ENCODE results near the gene POFUT2. TPM values are rescaled to one million over a fixed set of nuclear protein-coding genes. Genes with fewer than 3 reads are reported as not detected.

The POFUT2 gene, protein sequence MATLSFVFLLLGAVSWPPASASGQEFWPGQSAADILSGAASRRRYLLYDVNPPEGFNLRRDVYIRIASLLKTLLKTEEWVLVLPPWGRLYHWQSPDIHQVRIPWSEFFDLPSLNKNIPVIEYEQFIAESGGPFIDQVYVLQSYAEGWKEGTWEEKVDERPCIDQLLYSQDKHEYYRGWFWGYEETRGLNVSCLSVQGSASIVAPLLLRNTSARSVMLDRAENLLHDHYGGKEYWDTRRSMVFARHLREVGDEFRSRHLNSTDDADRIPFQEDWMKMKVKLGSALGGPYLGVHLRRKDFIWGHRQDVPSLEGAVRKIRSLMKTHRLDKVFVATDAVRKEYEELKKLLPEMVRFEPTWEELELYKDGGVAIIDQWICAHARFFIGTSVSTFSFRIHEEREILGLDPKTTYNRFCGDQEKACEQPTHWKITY
- total RNA-seq, result 10 to 100 TPM; 14.3 TPM

DNA sequence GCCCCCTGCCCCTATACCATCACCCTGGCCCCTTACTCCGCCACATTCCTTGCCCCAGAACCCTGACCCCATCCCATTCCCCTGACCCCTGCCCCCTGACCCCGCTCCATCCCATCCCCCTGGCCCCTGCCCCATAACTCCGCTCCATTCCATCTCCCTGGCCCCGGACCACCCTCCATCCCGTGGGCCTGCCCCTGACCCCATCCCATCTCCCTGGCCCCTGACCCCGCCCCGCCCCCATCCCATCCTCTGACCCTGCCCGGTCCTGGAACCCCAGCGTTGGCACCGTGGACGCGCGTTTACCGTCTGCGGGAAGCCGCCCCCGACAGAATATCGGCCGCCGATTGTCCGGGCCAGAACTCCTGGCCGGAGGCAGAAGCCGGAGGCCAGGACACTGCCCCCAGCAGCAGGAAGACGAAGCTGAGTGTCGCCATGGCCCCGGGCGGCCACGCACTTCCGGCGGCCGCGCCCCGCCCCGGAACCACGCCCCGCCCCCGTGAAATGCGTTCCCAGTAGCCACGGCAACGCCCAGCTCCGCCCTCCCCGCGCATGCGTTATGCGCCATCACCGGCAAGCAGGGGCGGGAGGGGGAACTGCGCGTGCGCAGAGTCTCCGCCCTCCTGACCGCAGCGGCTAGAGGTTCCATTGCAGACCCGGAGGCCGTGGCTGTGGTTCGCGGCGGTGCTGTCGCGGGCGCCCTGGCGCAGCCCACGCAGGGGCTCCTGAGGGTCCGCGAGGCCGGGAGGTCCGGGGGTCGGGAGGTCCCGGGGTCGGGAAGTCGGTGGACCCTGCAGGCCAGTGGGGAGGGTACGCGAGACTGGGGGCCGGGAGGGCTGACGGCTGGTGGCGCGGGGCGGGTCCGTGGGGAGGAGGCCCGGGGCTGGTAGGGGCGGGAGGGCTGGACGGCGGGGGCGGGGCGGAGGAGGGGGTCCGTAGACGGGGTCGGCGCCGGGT is at the start of gene POFUT2:
POFUT2 (minus strand) TSS at position 458 of the 954 bp plus-strand sequence; CDS start at position 434, 24 bp downstream.
- CTCF ChIA-PET, result interaction anchor here (1.0 to 1.8 kb wide), 2 partner anchors 147 to 150 kb away, joined by 3 to 9 read pairs; no protein-coding TSS in a partner anchor
- H3K4me1 Mint-ChIP-seq (ENCODE audit: low read depth), result peaks cover 24% of the 10 kb centered on the region
- H3K36me3 Mint-ChIP-seq, result peaks cover 11% of the 10 kb centered on the region
- no peaks in the 10 kb centered on the region for H3K9me3 Mint-ChIP-seq
- H3K27ac Mint-ChIP-seq, result peak within 1 kb of the TSS; percentile 69
- no peaks in the 10 kb centered on the region for H3K27me3 Mint-ChIP-seq
- DNase-seq, result peak; percentile 99
- peak within 1 kb of the TSS; percentile 77 for H3K4me3 Mint-ChIP-seq
- intact Hi-C loops (cut with micrococcal nuclease), result loop anchor here (2.0 to 5.0 kb wide), 2 partner anchors 305 to 415 kb away; partner anchors contain the start of gene PTTG1IP
- POLR2A ChIA-PET, result interaction anchor here (0.7 kb wide), 2 partner anchors 22 to 531 kb away, joined by 3 to 5 read pairs; no protein-coding TSS in a partner anchor

DNA sequence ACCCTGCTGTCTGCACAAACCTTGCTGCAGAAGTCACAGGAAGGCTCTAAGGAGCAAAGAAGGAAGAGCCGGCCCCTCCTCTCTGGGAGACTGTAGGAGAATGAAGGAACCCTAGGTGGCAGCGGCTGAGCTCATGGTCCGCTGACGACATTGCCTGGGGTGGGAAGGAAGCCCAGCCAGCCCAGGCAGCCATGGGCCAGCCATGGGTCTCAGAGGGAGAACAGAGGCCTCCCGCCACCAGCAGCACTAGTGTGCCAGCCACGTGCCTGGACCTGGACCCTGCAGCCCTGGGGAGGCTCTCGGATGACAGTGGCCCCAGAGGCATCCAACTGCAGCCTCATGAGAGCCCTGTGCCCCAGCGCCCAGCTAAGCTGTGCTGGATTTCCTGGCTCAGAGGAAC is 49.2 kb upstream of the POFUT2 start:
- no peak overlapping the region for H3K27ac Mint-ChIP-seq
- H3K9me3 Mint-ChIP-seq, result no peaks in the 10 kb centered on the region
- ChIA-PET CTCF (no interaction called here), POLR2A (no interaction called here)
- H3K4me3 Mint-ChIP-seq, result no peak overlapping the region
- H3K27me3 Mint-ChIP-seq, result peaks cover 11% of the 10 kb centered on the region
- no peak for DNase-seq
- no peaks in the 10 kb centered on the region for H3K36me3 Mint-ChIP-seq
- intact Hi-C loops (cut with micrococcal nuclease), result no loop called here
- no peaks in the 10 kb centered on the region for H3K4me1 Mint-ChIP-seq (ENCODE audit: low read depth)

DNA sequence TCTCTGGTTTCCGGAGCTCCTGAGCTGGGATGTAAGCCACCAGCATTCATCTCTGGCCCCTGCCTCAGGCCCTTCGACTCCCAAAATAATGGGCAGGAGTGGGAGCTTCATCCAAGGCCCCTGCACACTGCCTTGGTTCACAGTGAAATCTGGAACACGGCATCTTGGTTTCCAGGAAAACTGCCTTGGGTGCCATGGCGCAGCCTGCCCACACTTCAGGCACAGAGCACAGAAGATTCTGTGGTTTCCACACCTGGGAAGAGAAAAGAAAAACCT is 48.8 kb upstream of the POFUT2 start:
- no peaks in the 10 kb centered on the region for H3K9me3 Mint-ChIP-seq
- H3K27ac Mint-ChIP-seq, result no peak overlapping the region
- intact Hi-C loops (cut with micrococcal nuclease), result no loop called here
- POLR2A ChIA-PET, result no interaction called here
- CTCF ChIA-PET, result no interaction called here
- no peak overlapping the region for H3K4me3 Mint-ChIP-seq
- no peaks in the 10 kb centered on the region for H3K4me1 Mint-ChIP-seq (ENCODE audit: low read depth)
- H3K27me3 Mint-ChIP-seq, result peaks cover 9% of the 10 kb centered on the region
- no peak for DNase-seq
- no peaks in the 10 kb centered on the region for H3K36me3 Mint-ChIP-seq

DNA sequence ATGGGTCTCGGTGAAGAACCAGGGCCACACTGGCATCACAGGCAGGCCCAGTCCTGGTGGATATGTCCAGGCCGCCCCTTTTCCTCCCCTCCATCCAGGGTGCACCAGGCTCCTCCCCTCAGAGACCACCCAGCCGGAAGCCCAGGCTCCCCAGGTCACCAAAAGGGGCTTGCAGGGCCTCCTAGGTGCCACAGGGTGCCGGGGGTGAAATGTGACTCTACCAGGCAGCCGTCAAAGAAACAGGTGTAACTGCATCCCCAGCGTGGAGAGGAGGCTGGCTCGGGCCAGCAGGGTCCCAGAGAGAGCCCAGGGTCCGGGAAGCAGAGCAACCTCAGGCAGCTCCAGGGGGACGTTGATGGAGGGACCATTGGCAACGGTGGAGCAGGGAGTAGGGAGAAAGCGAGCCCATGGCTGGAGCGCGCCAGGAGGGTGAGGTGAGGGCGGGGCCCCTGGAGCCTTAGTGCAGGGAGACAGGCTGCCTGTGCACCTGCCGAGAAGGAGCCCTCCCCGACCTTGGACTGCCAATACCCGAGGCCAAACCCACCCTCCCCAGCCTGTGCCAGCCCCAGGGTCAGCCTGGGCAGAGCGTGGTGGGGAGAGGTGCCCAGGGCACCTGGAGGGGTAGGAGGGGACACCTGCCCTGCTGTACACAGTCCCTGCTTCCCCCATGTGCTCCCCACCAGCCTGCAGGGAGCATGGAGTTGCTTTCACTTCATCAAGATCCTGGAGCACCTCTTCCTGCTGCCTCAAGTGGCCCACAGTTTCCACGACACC is 48.3 kb upstream of the POFUT2 start:
- ChIA-PET POLR2A (no interaction called here), CTCF (no interaction called here)
- no peak for DNase-seq
- H3K4me1 Mint-ChIP-seq (ENCODE audit: low read depth), result no peaks in the 10 kb centered on the region
- H3K9me3 Mint-ChIP-seq, result no peaks in the 10 kb centered on the region
- peaks cover 9% of the 10 kb centered on the region for H3K27me3 Mint-ChIP-seq
- intact Hi-C loops (cut with micrococcal nuclease), result no loop called here
- H3K4me3 Mint-ChIP-seq, result no peak overlapping the region
- no peak overlapping the region for H3K27ac Mint-ChIP-seq
- no peaks in the 10 kb centered on the region for H3K36me3 Mint-ChIP-seq

DNA sequence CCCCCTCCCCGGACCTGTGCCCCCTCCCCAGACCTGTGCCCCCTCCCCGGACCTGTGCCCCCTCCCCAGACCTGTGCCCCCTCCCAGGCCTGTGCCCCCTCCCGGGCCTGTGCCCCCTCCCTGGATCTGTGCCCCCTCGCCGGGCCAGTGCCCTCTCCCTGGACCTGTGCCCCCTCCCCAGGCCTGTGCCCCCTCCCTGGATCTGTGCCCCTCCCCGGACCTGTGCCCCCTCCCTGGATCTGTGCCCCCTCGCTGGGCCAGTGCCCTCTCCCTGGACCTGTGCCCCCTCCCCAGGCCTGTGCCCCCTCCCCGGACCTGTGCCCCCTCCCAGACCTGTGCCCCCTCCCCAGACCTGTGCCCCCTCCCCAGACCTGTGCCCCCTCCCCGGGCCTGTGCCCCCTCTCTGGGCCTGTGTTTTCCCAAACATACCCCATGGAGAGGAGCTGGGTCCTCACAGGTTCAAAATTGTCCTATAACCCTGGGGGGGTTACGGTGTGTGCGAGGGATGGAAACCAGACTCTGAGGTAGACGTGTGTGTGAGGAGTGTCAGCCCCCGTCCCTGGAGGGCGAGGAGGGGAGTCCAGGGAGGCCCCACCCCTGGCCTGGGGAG is 47.6 kb upstream of the POFUT2 start:
- CTCF ChIA-PET, result no interaction called here
- H3K4me3 Mint-ChIP-seq, result no peak overlapping the region
- DNase-seq, result no peak
- H3K27me3 Mint-ChIP-seq, result peaks cover 7% of the 10 kb centered on the region
- POLR2A ChIA-PET, result no interaction called here
- no peaks in the 10 kb centered on the region for H3K36me3 Mint-ChIP-seq
- no peak overlapping the region for H3K27ac Mint-ChIP-seq
- no peaks in the 10 kb centered on the region for H3K9me3 Mint-ChIP-seq
- no peaks in the 10 kb centered on the region for H3K4me1 Mint-ChIP-seq (ENCODE audit: low read depth)
- intact Hi-C loops (cut with micrococcal nuclease), result no loop called here

DNA sequence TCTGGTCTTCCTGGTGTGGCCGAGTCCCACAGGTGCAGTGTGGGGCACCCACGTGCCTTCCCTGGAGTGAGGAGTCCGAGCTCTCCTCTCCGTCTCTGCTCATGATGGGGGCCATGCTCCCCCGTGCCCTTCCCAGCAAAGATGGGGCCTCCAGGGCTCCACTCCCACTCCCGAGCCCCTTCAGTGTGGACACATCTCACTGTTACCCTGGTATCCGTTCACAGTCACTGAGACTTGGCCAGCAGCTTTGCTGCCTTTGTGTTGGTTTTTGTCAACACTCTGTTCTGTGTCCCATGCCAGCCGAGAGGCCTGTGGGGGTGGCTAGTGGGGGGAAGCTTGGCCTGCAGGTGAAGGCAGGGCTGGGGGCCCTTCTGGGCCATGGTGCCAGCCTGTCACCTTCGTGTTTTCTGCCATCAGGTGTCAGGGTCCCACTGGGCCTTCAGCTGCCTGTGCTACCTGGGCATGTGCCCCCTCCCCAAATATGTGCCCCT is 46.9 kb upstream of the POFUT2 start:
- Mint-ChIP-seq H3K4me1 (ENCODE audit: low read depth) (no peaks in the 10 kb centered on the region), H3K4me3 (no peak overlapping the region), H3K9me3 (no peaks in the 10 kb centered on the region), H3K27me3 (peaks cover 7% of the 10 kb centered on the region), H3K36me3 (no peaks in the 10 kb centered on the region), H3K27ac (no peak overlapping the region)
- ChIA-PET POLR2A (no interaction called here), CTCF (no interaction called here)
- intact Hi-C loops (cut with micrococcal nuclease), result no loop called here
- no peak for DNase-seq

DNA sequence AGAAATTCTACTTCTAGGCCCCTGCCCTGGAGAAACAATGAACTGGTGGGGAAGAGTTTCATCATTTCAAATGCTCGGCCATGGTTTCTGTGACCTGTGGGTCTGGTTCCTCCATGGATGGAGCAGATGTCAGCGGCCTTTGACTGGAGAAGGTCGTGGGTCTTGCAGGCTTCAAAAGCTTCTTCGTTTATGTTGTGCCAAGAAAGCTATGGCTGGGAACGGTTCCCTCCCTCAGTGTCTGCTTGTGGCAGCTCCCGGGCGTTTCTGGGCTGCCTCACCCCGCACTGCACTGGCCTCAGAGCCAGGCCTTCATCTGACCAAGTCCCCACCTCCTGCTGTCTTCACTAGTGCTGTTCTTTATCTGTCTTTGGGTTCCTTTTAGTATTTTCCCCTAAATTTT is 46.4 kb upstream of the POFUT2 start:
- H3K9me3 Mint-ChIP-seq, result no peaks in the 10 kb centered on the region
- peaks cover 7% of the 10 kb centered on the region for H3K27me3 Mint-ChIP-seq
- no peaks in the 10 kb centered on the region for H3K36me3 Mint-ChIP-seq
- no peaks in the 10 kb centered on the region for H3K4me1 Mint-ChIP-seq (ENCODE audit: low read depth)
- no peak for DNase-seq
- no peak overlapping the region for H3K27ac Mint-ChIP-seq
- intact Hi-C loops (cut with micrococcal nuclease), result no loop called here
- POLR2A ChIA-PET, result no interaction called here
- CTCF ChIA-PET, result no interaction called here
- no peak overlapping the region for H3K4me3 Mint-ChIP-seq

DNA sequence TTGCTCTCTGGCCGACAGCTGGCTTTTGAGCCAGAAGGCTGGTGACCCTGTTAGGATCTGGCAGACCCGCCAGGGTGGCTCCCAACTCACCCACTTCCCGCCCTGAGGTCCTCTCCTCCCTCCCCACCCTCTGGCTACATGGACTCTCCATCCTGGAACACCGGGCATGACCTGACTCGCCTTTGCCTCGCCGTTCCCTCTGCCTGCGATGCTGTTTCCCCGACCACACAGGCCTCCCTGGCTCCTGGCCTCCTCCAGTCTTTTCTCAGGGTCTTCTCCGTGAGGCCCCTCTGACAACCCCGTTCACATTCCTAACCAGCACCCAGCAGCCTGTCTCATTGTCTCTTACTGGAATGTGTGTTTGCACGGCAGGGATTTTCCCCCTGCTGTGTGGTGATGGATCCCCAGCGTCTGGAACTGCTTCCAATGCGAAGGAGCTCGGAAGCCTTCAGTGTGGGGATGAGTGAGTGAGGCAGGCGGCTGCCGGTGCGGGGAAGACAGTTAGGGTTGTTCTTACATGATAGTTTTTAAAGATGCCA is 46.0 kb upstream of the POFUT2 start:
- POLR2A ChIA-PET, result no interaction called here
- no peaks in the 10 kb centered on the region for H3K9me3 Mint-ChIP-seq
- intact Hi-C loops (cut with micrococcal nuclease), result no loop called here

DNA sequence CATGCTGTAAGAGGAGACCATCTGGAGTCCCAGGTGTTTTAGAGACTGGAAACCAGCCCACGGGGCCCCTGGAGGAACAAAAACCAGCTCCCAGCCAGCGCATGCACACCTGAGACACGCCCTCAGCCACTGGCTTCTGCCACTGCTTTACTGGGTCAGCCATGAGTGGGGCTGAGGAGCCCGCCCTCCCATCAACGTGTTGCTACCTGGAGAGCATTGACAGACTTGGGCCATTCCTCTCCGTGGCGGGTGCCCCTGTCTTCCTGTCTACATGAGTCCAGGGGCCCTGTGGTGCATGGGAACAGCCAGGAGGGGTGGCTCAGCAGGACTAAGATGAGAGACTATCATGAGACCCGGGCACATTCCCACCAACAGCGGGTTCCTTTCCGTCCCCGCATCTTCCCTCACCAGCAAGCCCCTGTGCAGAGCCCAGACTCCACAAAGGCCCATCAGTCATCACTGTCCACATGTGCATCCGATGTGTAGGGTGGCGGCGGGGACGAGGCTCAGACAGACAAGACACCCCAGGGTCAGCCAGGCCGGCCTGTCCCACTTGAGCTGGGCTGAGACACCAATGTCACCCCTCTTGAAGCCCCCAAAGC is 45.4 kb upstream of the POFUT2 start:
- H3K9me3 Mint-ChIP-seq, result no peaks in the 10 kb centered on the region
- ChIA-PET POLR2A (no interaction called here), CTCF (no interaction called here)
- H3K4me1 Mint-ChIP-seq (ENCODE audit: low read depth), result no peaks in the 10 kb centered on the region
- H3K4me3 Mint-ChIP-seq, result no peak overlapping the region
- DNase-seq, result no peak
- H3K36me3 Mint-ChIP-seq, result no peaks in the 10 kb centered on the region
- H3K27ac Mint-ChIP-seq, result no peak overlapping the region
- H3K27me3 Mint-ChIP-seq, result peaks cover 2% of the 10 kb centered on the region
- intact Hi-C loops (cut with micrococcal nuclease), result no loop called here

More for the DNA sequence above, 46.0 kb upstream of the POFUT2 start:
- CTCF ChIA-PET, result no interaction called here
- no peaks in the 10 kb centered on the region for H3K4me1 Mint-ChIP-seq (ENCODE audit: low read depth)
- H3K4me3 Mint-ChIP-seq, result no peak overlapping the region
- H3K36me3 Mint-ChIP-seq, result no peaks in the 10 kb centered on the region
- H3K27me3 Mint-ChIP-seq, result peaks cover 5% of the 10 kb centered on the region
- no peak for DNase-seq
- H3K27ac Mint-ChIP-seq, result no peak overlapping the region

DNA sequence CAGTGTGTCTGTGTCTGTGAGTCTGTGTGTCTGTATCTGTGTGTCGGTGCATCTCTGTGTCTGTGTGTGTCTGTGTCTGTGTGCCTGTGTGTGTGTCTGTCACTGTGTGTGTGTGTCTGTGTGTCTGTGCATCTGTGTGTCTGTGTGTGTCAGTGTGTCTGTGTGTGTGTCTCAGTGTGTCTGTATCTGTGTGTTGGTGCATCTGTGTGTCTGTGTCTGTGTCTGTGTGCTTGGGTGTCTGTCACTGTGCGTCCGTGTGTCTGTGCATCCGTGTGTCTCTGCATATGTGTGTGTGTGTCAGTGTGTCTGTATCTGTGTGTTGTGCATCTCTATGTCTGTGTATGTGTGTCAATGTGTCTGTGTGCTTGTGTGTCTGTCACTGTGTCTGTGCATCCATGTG is 44.7 kb upstream of the POFUT2 start:
- no peaks in the 10 kb centered on the region for H3K36me3 Mint-ChIP-seq
- no peak overlapping the region for H3K27ac Mint-ChIP-seq
- peaks cover 2% of the 10 kb centered on the region for H3K27me3 Mint-ChIP-seq
- no peak for DNase-seq
- H3K4me1 Mint-ChIP-seq (ENCODE audit: low read depth), result no peaks in the 10 kb centered on the region
- CTCF ChIA-PET, result no interaction called here
- intact Hi-C loops (cut with micrococcal nuclease), result no loop called here
- POLR2A ChIA-PET, result no interaction called here
- no peaks in the 10 kb centered on the region for H3K9me3 Mint-ChIP-seq
- no peak overlapping the region for H3K4me3 Mint-ChIP-seq

DNA sequence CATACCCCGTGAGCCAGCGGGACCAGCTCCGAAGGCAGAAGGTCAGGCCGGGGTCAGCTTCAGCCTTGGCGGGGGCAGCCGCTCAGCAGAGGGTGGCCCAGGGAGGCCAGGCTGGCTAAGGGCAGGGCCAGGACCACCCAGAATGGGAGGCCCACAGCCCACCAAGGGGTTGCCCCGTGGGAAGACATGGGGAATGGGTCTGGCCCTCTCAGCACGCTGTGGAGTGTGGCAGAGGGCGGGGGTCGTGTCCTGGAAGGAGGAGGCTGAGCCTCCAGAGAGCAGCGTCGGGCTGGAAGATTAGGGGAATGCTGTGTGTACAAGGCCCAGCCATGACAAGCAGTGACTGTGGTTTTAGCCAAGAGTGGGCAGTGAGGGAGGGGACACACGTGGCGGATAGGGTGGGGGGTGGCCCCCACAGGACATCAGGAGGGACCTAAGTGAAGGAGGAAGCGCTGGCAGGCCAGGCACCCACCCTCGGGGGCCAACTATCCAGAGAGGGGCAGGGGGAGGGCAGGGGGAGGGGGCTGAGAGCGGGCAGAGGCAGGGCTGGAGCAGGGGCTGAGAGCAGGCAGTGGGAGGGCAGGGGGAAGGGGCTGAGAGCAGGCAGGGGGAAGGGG is 43.9 kb upstream of the POFUT2 start:
- no peaks in the 10 kb centered on the region for H3K36me3 Mint-ChIP-seq
- DNase-seq, result no peak
- peaks cover 4% of the 10 kb centered on the region for H3K27me3 Mint-ChIP-seq
- intact Hi-C loops (cut with micrococcal nuclease), result no loop called here
- H3K9me3 Mint-ChIP-seq, result no peaks in the 10 kb centered on the region
- no peak overlapping the region for H3K27ac Mint-ChIP-seq
- ChIA-PET CTCF (no interaction called here), POLR2A (no interaction called here)
- H3K4me1 Mint-ChIP-seq (ENCODE audit: low read depth), result no peaks in the 10 kb centered on the region
- no peak overlapping the region for H3K4me3 Mint-ChIP-seq

Measured in activated CD4-positive, alpha-beta memory T cell treated with anti-CD3 and anti-CD28 coated beads for 36 hours (primary cell).